Embryonic facial prominence (tissue), 1 donor: ENCODE data around the gene KLRD1.
"Not testable (repeated sequence)": the region's sequence is repeated elsewhere in the genome, so short reads cannot be mapped to it uniquely, and the experiment has no call there.

ENCODE experiments used
- DNase-seq: peaks from one replicate; pipeline ENCODE4 v3.0.0-alpha.2; 2016; ENCODE audit errors: extremely low spot score

KLRD1 gene

GRCh38 chr12:10338470-10338869 is 30.8 kb downstream of the KLRD1 start:
- DNase-seq = not testable (repeated sequence)

- no peak for DNase-seq
These were observed 31.6 kb downstream of the KLRD1 start for GRCh38 chr12:10339053-10339840.

- not testable (repeated sequence) for DNase-seq
These were observed 33.3 kb downstream of the KLRD1 start for GRCh38 chr12:10340946-10341345.

GRCh38 chr12:10341892-10342509 is 34.3 kb downstream of the KLRD1 start:
- DNase-seq = no peak

- DNase-seq = not testable (repeated sequence)
These were observed 43.8 kb downstream of the KLRD1 start for GRCh38 chr12:10351457-10351856.

GRCh38 chr12:10354071-10354470 is 46.4 kb downstream of the KLRD1 start:
- no peak for DNase-seq

- DNase-seq = no peak
These were observed 46.8 kb downstream of the KLRD1 start for GRCh38 chr12:10354502-10354901.

GRCh38 chr12:10358131-10358530 is 50.5 kb downstream of the KLRD1 start:
- no peak for DNase-seq

GRCh38 chr12:10358969-10359368 is 51.3 kb downstream of the KLRD1 start:
- DNase-seq = no peak

GRCh38 chr12:10361084-10361483 is 53.4 kb downstream of the KLRD1 start:
- no peak for DNase-seq

GRCh38 chr12:10361622-10362021 is 54.0 kb downstream of the KLRD1 start:
- DNase-seq = peak; percentile 7

GRCh38 chr12:10362325-10362724 is 54.7 kb downstream of the KLRD1 start:
- no peak for DNase-seq

GRCh38 chr12:10362828-10363657 is 55.4 kb downstream of the KLRD1 start:
- DNase-seq = no peak

- DNase-seq = no peak
These were observed 55.9 kb downstream of the KLRD1 start for GRCh38 chr12:10363658-10363913.

GRCh38 chr12:10363914-10364814 is 56.5 kb downstream of the KLRD1 start:
- no peak for DNase-seq

GRCh38 chr12:10364815-10365622 is 57.3 kb downstream of the KLRD1 start:
- peak; percentile 80 for DNase-seq

- DNase-seq = no peak
These were observed 58.2 kb downstream of the KLRD1 start for GRCh38 chr12:10365696-10366405.

GRCh38 chr12:10366875-10367274 is 59.2 kb downstream of the KLRD1 start:
- peak; percentile 67 for DNase-seq

- DNase-seq = not testable (repeated sequence)
These were observed 60.0 kb downstream of the KLRD1 start for GRCh38 chr12:10367714-10368113.
